Esophagus (tissue), 2 donors: ENCODE results near the gene TXNRD2. TPM values are rescaled to one million over a fixed set of nuclear protein-coding genes. Genes with fewer than 3 reads are reported as not detected.

Source experiments
- H3K27ac ChIP-seq, 2 donors: one replicate each; pipeline ENCODE4 v1.5.1; 2013; ENCODE audit warnings: low read depth in 2 of 2, mild to moderate bottlenecking in 2 of 2, inconsistent platforms in 1 of 2, low read length in 1 of 2, moderate library complexity in 1 of 2
- H3K27me3 ChIP-seq, 2 donors: one replicate each; pipeline ENCODE4 v1.6.1; 2013; ENCODE audit warnings: low read length in 2 of 2, control low read depth in 1 of 2, mild to moderate bottlenecking in 1 of 2; ENCODE audit not compliant: insufficient read depth in 2 of 2, control insufficient read depth in 1 of 2
- H3K36me3 ChIP-seq, 2 donors: one replicate each; pipeline ENCODE4 v1.6.1; 2013; ENCODE audit warnings: low read length in 1 of 2; ENCODE audit not compliant: control insufficient read depth in 2 of 2, insufficient read depth in 2 of 2
- H3K4me1 ChIP-seq, 2 donors: one replicate each; pipeline ENCODE4 v1.6.1; 2013; ENCODE audit warnings: low read length in 1 of 2; ENCODE audit not compliant: control insufficient read depth in 2 of 2, insufficient read depth in 2 of 2
- H3K4me3 ChIP-seq, 2 donors: one replicate each; pipeline ENCODE4 v1.5.1; 2013; ENCODE audit warnings: low read length in 2 of 2, mild to moderate bottlenecking in 2 of 2, low read depth in 1 of 2, moderate library complexity in 1 of 2
- H3K9me3 ChIP-seq, 2 donors: one replicate each; pipeline ENCODE4 v1.6.1; 2013; ENCODE audit warnings: mild to moderate bottlenecking in 2 of 2, low read depth in 1 of 2, low read length in 1 of 2, moderate library complexity in 1 of 2; ENCODE audit not compliant: control insufficient read depth in 2 of 2, insufficient read depth in 1 of 2
- WGBS, 2 donors: extraction: QIAGEN DNeasy Blood & Tissue Kit; methylation state at CpG; one replicate each; pipeline ENCODE4 v1.1.7; 2013; 5-methylcytosine and 5-hydroxymethylcytosine counted together
- polyA plus RNA-seq, 2 donors: library from polyadenylated mRNA; stranded (reverse); fragments of 200-250 nt; gene quantifications; one replicate each; pipeline ENCODE4 v1.2.3, GENCODE V29; 2013
- donor health status: healthy with polysubstance abuse.
- donor health status: Bipolar disorder and iron deficiency.

TXNRD2 gene
- polyA plus RNA-seq, 2 donors = 9.6 to 20.6 TPM

- Histone ChIP-seq H3K9me3 (no peaks in the 10 kb centered on the region), H3K4me3 (no peak overlapping the region), H3K36me3 (peaks cover 4 to 19% of the 10 kb centered on the region in 2 donors), H3K4me1 (no peaks in the 10 kb centered on the region), H3K27ac (no peak overlapping the region), H3K27me3 (no peaks in the 10 kb centered on the region)
- WGBS, 2 donors = 93 to 95% methylated on average over 16 of the region's 16 CpGs
These were observed 42.6 kb downstream of the TXNRD2 start for GRCh38 chr22:19898831-19899567.

DNA sequence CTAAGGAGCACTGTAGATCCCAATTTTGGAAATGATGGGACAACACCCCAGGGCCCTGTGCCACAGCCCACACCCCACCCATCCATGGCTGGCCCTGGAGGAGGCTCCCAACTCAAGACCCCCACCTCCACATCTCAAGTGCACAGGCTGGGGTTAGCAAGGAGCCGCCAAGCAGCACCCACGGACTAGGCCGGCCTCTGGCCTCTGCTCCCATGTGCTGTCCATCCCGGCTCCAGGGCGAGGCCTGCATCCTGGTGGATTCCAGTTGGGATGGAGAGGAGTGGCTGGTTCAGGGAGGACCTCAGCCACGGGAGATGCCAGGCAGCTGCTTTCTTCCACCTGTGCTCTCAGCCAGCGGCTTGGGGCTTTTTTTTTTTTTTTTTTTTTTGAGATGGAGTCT is 43.5 kb downstream of the TXNRD2 start:
- H3K36me3 ChIP-seq = peaks cover 4 to 24% of the 10 kb centered on the region in 2 donors
- 92 to 93% methylated on average over 7 of the region's 7 CpGs for WGBS, 2 donors
- no peaks in the 10 kb centered on the region for H3K9me3 ChIP-seq
- no peaks in the 10 kb centered on the region for H3K27me3 ChIP-seq
- no peak overlapping the region for H3K27ac ChIP-seq
- H3K4me1 ChIP-seq = no peaks in the 10 kb centered on the region
- no peak overlapping the region for H3K4me3 ChIP-seq

DNA sequence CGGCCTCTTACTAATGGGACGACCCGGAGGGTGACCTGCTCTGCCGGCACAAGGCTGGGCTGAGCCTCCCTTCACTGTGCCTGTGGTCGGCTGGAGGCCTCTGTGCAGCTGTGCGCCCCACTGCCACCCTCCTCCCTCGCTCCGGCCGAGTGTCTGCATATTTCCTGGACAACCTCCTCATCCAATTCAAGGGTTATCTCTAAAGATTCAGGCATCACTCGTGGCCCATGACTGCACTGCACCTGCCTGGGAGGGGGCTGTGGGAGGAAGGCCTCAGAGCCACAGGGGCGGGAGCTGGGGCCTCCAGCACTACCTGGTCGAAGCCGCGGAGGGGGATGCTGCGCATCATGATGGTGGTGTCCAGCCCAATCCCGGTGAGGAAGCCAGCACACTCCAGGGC is 43.9 kb downstream of the TXNRD2 start:
- Histone ChIP-seq H3K4me3 (no peak overlapping the region), H3K27me3 (no peaks in the 10 kb centered on the region), H3K9me3 (no peaks in the 10 kb centered on the region), H3K4me1 (no peaks in the 10 kb centered on the region), H3K27ac (no peak overlapping the region), H3K36me3 (peaks cover 4 to 26% of the 10 kb centered on the region in 2 donors)
- 93 to 94% methylated on average over 16 of the region's 16 CpGs for WGBS, 2 donors

DNA sequence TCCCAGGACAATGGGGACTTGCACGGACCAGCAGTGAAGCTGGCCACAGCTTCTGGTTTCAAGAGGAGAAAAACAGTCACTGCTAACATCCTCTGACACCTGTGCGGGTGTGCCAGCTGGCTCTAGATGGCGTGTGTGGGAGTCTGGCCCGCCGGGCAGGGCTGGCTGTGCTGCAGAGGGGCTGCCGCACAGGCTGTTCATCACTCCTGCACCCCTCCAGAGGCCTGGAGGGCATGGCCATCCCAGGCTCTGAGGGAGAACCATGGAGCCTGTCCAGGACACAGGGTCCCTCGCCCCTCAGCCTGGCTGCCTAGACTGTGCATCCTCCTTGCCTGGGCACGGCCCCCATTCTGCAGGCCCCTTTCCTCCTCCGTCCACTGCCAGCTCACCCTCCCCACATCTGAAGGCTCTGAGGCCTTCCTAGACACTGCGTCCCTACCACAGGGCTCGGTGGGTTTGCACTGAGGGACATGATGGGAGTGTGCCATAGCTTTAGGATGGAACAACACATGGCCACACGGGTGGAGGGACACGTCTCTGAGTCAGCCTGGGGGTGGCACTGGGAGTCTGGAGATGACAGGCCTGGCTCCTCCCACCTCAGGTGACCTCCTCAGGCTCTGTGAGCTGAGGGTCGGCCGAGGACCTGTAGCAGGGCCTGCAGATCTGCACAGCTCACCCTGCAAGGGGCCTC is 44.8 kb downstream of the TXNRD2 start:
- H3K9me3 ChIP-seq = no peaks in the 10 kb centered on the region
- H3K27me3 ChIP-seq = no peaks in the 10 kb centered on the region
- peaks cover 4 to 26% of the 10 kb centered on the region in 2 donors for H3K36me3 ChIP-seq
- WGBS, 2 donors = 58 to 60% methylated on average over 15 of the region's 15 CpGs
- H3K27ac ChIP-seq = no peak overlapping the region
- H3K4me1 ChIP-seq = peaks cover 4 to 7% of the 10 kb centered on the region in 2 donors
- H3K4me3 ChIP-seq = no peak overlapping the region

DNA sequence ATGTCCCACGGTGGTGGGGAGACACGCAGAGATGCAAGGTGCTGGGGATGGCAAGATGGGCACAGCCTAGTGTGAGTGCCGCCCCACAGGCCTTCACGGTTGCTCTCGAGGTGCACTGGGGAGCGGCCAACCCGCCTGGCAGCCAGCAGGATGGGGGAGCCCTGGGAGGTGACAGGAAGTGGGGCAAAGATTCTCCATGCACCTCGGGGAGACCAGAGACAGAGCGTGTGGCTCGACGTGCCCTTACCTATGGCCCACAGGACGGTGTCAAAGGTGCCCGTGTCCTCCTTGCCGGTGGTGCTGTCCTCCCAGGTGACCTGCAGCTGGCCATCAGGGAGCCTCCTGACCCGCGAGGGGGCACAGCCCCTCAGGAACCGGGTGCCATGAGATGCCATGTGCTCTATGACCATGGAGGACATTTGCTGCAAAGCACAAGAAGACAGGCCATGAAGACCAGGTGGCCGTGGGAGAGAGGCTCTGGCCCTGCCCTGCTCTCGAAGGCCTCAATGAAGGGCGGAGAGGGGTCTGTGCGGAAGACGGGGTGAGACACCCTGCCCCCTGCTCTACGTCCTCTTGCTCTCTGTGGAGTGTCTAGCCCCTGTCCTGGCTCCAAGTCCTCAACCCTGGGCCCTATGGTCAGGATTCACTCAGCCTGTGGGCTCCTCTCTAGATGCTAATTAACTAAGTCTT is 46.3 kb downstream of the TXNRD2 start:
- WGBS, 2 donors = 92 to 94% methylated on average over 19 to 23 of the region's 23 CpGs
- Histone ChIP-seq H3K9me3 (no peaks in the 10 kb centered on the region), H3K36me3 (peaks cover 4 to 22% of the 10 kb centered on the region in 2 donors)

DNA sequence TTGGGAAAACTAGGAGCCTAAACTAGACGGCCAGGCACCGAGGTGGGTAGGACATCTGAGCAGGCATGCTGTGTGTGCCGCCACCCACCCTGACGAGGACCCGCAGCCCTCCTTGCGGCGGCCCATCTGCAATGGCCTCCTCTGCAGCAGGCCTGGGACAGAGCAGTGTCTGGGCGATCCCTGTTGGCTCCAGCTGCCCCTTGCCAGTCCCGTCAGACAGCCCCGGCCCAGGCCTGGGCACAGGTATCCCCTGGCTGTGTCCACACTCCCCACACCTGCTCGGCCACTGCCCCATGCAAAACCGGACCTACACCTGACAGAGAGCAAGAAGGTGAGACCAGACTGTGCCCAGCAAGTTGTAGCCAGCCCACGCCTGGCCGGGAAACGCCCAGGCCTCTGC is 48.3 kb downstream of the TXNRD2 start:
- H3K4me1 ChIP-seq = peaks cover 8 to 17% of the 10 kb centered on the region in 2 donors
- H3K9me3 ChIP-seq = no peaks in the 10 kb centered on the region
- 91 to 92% methylated on average over 15 of the region's 15 CpGs for WGBS, 2 donors
- no peak overlapping the region for H3K27ac ChIP-seq
- H3K27me3 ChIP-seq = no peaks in the 10 kb centered on the region
- peaks cover 0 to 13% of the 10 kb centered on the region in 2 donors for H3K36me3 ChIP-seq
- no peak overlapping the region for H3K4me3 ChIP-seq

More for the DNA sequence above, 46.3 kb downstream of the TXNRD2 start:
- H3K27me3 ChIP-seq = no peaks in the 10 kb centered on the region
- H3K27ac ChIP-seq = no peak overlapping the region
- peaks cover 8 to 15% of the 10 kb centered on the region in 2 donors for H3K4me1 ChIP-seq
- no peak overlapping the region for H3K4me3 ChIP-seq

- H3K4me3 ChIP-seq = no peak overlapping the region
- H3K27me3 ChIP-seq = no peaks in the 10 kb centered on the region
- H3K9me3 ChIP-seq = no peaks in the 10 kb centered on the region
- H3K27ac ChIP-seq = no peak overlapping the region
- peaks cover 8 to 21% of the 10 kb centered on the region in 2 donors for H3K4me1 ChIP-seq
- 84 to 85% methylated on average over 13 of the region's 13 CpGs for WGBS, 2 donors
- H3K36me3 ChIP-seq = peaks cover 0 to 13% of the 10 kb centered on the region in 2 donors
These were observed 48.7 kb downstream of the TXNRD2 start for GRCh38 chr22:19892925-19893324.

- WGBS, 2 donors = 30 to 40% methylated on average over 24 of the region's 24 CpGs
- no peak overlapping the region for H3K4me3 ChIP-seq
- peak overlapping the region; percentile 29 to 59 for H3K27ac ChIP-seq
- peaks cover 0 to 13% of the 10 kb centered on the region in 2 donors for H3K36me3 ChIP-seq
- H3K4me1 ChIP-seq = peaks cover 8 to 22% of the 10 kb centered on the region in 2 donors
- H3K27me3 ChIP-seq = no peaks in the 10 kb centered on the region
- no peaks in the 10 kb centered on the region for H3K9me3 ChIP-seq
These were observed 49.2 kb downstream of the TXNRD2 start for GRCh38 chr22:19892257-19892879.
